Activated T-cell treated with anti-CD3 and anti-CD28 coated beads, Interleukin-2, amount 50 U/mL, for 1 hour (primary cell): ENCODE results near the gene TGFBR3.

Experiments
- DNase-seq: peaks from one replicate; pipeline ENCODE4 v3.0.0-alpha.2; 2020

The TGFBR3 gene

GRCh38 chr1:91730801-91731732 is 154.9 kb downstream of the TGFBR3 start:
- no peak for DNase-seq

- no peak for DNase-seq
Observed at GRCh38 chr1:91729621-91730358, 156.2 kb downstream of the TGFBR3 start.

- DNase-seq = no peak
Observed at GRCh38 chr1:91727763-91728162, 158.2 kb downstream of the TGFBR3 start.

- no peak for DNase-seq
Observed at GRCh38 chr1:91725989-91726721, 159.8 kb downstream of the TGFBR3 start.

- no peak for DNase-seq
Observed at GRCh38 chr1:91725618-91725988, 160.3 kb downstream of the TGFBR3 start.

- no peak for DNase-seq
Observed at GRCh38 chr1:91724644-91725043, 161.3 kb downstream of the TGFBR3 start.

- DNase-seq = no peak
Observed at GRCh38 chr1:91724231-91724630, 161.7 kb downstream of the TGFBR3 start.

- no peak for DNase-seq
Observed at GRCh38 chr1:91720044-91720443, 165.9 kb downstream of the TGFBR3 start.

- no peak for DNase-seq
Observed at GRCh38 chr1:91718877-91719276, 167.1 kb downstream of the TGFBR3 start.

- DNase-seq = no peak
Observed at GRCh38 chr1:91718368-91718767, 167.6 kb downstream of the TGFBR3 start.

GRCh38 chr1:91717839-91718238 is 168.1 kb downstream of the TGFBR3 start:
- no peak for DNase-seq

GRCh38 chr1:91716339-91716738 is 169.6 kb downstream of the TGFBR3 start:
- no peak for DNase-seq

- DNase-seq = no peak
Observed at GRCh38 chr1:91715416-91716000, 170.4 kb downstream of the TGFBR3 start.

- no peak for DNase-seq
Observed at GRCh38 chr1:91714867-91715381, 171.0 kb downstream of the TGFBR3 start.

GRCh38 chr1:91712981-91713841 is 172.7 kb downstream of the TGFBR3 start:
- no peak for DNase-seq

- DNase-seq = no peak
Observed at GRCh38 chr1:91712393-91712792, 173.6 kb downstream of the TGFBR3 start.

- DNase-seq = no peak
Observed at GRCh38 chr1:91711504-91712247, 174.3 kb downstream of the TGFBR3 start.

GRCh38 chr1:91710261-91710660 is 175.7 kb downstream of the TGFBR3 start:
- no peak for DNase-seq

GRCh38 chr1:91708691-91709090 is 177.3 kb downstream of the TGFBR3 start:
- no peak for DNase-seq

GRCh38 chr1:91707890-91708218 is 178.1 kb downstream of the TGFBR3 start:
- DNase-seq = no peak
